Suppressor macrophage (primary cell): Measurements from ENCODE around the gene KDM4D.
"Not testable (repeated sequence)": the region's sequence is repeated elsewhere in the genome, so short reads cannot be mapped to it uniquely, and the experiment has no call there.

Experiments used
- DNase-seq, 4 experiments: peaks; one replicate each; pipeline ENCODE4 v3.0.0-alpha.2; 2020 to 2022
- total RNA-seq, 17 experiments: gene quantifications; one replicate each; lab custom pipeline; 2026; ENCODE audit warnings: mixed read lengths in 6 of 17, inconsistent platforms in 3 of 17; lab: John Stamatoyannopoulos, UW

The KDM4D gene
- total RNA-seq, result 0.22 to 2.3 (median 0.92) reads per million in 17 experiments

DNA sequence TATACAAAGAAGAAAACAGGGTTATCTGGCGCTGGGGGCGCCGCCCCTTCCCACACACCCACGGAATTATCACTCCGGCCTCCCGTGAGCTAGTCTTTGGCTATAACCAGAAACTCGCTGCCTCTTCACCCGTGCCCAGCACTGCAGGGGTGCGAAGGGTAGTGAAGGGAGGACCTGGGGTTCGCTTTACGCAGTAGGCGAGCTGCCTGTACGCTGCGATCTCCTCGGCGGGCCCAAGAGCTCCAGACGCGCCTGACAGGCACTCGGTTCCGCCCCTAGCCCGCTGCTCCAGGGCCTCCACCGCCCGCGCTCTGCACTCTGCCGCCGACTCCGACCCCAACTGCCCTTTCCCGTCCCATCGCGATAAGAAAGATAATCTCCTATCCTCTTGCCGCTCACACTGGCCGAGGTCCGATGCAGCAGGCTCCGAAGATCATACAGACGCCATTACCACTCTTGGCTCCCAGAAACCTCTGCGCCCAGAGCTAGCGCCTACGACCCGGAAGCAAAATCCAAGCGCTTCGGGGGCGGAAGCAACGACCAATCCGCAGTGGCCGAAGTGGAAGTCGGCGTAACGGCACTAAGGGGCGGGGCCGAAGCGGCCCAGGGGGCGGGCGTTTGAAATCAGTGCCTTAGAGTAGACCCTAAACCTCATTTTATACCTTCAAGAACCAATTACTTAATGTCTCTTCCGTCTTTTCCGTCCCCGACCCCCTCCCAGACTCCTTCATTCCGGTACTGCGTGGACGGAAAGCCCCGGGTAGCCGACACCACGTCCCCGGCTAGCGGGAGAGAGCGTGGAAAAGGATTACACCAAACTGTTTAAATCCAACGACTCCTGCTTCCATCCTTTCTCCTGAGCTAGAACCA is at the start of gene KDM4D, which contains the start of gene CWC15:
Gene KDM4D, plus strand, starts transcription at position 611 of the 870 bp plus-strand sequence. CDS start 23,664 bp downstream, outside the sequence.
Gene CWC15, minus strand, starts transcription at position 458 of the 870 bp plus-strand sequence. CDS start 1,371 bp downstream, outside the sequence.
- DNase-seq, result peak; percentile 95 to 97 (median 96)

DNA sequence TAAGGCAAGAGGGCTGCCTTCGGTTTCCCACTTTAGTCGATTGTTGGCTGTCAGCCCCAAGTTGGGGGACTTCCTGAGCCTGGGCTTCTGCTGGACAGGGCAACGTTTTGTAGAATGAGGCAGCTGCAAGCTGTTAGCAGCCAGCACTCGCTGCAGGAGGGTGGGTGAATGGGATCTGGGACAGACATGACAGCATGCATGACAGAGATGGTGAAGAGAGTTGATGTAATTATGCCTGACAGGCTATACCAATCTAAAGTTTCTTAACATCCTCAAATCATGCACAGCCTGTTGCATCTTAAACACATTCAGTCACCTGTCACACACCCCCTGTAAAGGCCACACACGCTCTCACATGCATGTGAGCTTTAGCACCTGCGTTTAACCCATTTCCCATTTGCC is 49.3 kb upstream of the KDM4D start:
- peak in 1 of 4 experiments; percentile 13 for DNase-seq

DNA sequence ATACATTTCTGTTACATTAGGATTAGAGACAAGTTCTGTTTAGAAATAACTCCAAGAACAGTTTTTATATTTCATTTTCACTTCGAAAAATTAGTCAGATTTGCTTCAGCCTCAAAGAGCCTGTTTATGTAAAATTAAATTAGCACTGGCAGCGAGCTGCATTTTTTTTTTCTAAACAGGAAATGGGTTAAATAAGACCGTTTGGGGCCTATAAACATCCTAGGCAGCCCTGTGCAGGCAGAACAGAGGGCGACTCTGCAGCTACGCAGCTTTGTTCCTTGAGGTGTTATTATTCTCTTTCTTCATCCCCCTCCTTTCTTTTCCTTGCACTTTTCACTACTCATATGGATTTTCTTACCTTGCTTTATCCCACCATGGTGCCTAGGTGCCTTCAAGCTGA is 48.9 kb upstream of the KDM4D start:
- no peak for DNase-seq

DNA sequence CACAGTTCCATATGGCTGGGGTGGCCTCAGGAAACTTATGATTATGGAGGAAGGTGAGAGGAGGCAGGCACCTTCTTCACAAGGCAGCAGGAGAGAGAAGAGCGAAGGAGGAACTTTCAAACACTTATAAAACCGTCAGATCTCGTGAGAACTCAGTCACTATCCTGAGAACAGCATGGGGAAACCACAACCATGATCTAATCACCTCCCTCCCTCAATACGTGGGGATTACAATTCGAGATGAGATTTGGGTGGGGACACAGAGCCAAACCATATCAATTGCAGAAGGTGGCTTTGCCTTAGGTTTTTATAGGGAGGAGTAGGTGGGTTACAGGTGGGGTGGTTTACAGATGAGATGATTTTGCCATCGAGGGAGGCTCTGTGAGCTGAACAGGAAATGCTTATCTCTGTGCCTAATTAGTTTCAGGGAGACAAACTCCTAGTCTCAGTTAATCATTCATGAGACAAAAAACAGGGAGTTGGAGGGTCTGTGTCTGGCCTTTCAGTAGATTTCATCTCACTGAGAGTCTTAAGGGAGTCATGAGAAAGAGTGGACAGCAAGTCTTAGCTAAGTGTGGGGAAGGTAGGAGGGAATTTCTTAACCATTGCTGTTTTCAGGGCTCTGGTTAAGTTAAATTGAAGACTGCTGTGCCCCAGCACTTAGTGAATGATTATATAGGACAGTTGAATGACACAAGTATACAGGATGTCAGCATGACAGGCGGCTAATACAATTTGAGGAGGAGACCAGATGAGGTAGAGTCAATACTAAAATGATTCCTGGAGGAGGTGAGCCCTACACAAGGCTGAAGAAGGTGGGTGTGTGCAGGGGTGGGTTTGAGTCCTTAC is 47.9 kb upstream of the KDM4D start:
- peak in 1 of 4 experiments; percentile 21 for DNase-seq

DNA sequence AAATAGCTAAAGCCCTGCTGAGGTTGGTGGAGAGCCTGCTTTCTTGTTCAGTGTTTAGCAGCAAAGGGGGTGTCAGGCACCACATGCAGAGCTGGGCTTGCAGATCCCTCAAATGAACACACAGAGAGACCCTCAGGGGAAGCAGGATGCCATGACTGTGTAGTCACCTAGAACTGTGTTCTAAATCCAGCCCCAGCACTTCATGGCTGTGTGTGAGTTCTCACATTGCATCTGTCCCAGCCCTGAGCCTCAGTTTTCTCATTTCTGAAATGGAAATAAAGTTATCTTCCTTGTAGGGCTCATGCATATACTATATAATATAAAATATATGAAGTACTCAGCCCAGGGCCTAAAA is 47.3 kb upstream of the KDM4D start:
- no peak for DNase-seq

DNA sequence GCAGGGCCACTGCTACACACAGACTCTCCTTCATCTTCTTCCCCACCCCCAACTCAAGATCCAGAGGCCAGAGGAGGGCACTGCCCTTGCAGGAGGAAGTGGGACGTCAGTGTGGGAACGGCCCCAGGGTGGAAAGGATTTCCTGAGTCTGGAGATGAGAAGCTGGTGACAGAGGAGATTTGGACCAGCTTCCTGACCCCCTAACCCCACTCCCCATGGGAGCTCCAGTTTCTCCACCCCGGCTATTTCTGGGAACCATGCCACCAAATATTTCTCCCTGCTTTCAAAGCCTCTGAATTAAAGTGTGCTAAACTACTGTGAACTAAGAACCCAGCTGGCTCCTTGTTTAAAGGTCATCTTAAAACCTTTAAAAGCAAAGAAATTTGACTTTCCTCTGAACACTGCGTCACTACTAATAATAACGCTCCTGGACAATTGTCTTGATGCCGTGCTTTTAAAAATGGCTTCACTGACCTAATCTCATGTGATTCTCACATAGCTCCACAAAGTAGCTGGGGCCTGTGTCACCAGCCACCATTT is 46.7 kb upstream of the KDM4D start:
- peak; percentile 70 to 80 (median 78) for DNase-seq

DNA sequence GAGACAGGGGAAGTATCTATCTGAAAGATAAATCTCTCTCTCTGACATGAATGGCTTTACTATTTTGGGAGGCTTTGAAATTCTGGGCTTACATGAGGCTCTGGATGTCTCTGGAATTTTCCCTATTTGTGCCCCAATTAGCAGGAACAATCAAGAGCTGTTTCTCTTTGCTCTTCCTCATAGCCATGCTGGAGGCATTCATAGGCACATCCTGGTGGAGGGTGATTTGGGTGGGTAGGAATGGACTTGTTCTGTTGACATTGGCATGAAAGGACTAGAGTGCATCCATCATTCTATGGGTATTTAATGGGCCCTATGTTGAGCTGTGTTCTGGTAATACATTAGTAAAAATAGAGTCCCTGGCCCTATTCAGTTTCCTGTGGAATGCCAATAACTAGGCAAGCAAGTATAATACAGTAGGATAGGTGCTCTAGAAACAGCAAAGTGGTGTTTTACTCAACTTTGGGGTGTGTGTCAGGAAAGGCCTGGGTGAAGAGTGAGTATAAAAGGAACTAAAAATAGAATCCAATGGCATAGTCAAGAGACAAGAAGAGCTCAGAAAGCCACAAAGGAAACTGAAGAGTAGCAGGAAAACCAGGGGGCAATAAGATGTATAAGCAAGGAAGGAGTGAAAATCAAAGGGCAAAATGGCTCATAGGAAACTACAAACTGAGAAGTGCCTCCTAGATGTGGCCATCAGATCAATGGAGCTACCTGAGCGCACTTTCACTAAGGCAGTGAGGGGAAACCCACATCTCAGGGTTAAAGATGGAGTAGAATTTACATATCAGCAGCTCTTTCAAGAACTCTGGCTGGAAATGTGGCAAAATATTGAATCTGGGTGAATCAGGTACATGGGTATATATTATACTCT is 45.2 kb upstream of the KDM4D start:
- no peak for DNase-seq

DNA sequence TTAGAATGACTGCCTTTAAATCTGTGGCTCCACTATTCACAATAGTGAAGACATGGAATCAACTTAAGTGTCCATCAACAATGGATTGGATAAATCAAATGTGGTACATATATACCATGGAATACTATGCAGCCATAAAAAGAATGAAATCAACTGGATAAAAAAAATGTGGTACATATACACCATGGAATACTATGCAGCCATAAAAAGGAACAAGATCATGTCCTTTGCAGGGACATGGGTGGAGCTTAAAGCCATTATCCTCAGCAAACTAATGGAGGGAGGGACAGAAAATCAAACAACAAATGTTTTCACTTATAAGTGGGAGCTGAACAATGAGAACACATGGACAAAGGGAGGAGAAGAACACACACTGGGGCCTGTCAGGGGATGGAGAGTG is 41.4 kb upstream of the KDM4D start:
- DNase-seq, result not testable (repeated sequence)

DNA sequence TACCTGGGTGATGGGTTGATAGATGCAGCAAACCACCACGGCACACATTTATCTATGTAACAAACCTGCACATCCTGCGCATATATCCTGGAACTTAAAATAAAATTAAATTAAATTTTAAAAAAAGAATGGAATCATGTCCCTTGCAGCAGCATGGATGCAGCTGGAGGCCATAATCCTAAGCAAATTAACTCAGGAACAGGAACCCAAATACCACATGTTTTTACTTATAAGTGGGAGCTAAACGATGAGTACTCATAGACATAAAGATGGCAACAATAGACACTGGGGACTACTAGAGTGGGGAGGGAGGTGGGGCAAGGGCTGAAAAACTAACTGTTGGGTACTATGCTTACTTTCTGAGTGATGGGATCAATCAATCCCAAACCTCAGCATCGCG is 41.0 kb upstream of the KDM4D start:
- no peak for DNase-seq

DNA sequence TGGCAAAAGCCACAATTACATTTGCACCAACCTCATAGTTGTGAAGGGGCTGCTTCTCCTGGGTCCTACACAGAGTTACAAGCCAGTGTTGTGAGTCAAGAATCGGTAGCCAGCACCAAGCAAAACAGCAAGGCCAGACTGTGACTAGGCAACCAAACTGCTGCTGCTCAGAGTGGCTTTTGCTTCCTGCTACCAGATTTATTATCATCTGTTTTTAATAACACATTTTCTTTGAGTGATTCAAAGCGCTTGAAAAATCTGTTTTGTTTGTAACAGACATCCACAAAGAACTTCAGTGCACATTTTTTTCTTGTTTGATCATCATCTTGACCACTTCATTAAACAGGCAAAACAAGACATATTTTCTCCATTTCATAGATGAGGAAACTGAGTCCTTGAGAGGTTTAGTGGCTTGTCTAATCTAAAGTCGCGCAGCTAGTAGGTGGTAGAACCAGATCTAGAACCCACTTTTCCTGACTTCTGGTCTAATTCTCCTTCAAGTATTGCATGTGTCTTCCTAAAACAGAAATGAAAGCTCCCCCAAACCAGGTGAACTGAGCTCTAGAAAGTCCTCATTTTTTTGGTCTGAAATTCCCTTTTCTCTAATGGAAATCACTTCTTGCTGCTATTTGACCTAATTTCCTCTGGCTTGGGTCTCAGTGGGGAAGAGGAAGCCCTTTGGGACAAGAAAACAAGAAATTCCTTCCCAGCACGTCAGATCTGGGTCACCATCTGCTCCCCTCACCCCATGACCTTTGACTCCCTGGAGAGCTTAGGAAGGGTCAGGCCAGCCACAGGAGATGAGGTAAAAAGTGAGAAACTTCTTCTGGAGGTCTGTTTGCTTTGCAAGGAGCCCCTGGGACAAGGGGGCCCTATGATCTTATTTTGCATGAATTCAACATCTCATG is 40.0 kb upstream of the KDM4D start:
- DNase-seq, result peak in 2 of 4 experiments; percentile 16 to 17

DNA sequence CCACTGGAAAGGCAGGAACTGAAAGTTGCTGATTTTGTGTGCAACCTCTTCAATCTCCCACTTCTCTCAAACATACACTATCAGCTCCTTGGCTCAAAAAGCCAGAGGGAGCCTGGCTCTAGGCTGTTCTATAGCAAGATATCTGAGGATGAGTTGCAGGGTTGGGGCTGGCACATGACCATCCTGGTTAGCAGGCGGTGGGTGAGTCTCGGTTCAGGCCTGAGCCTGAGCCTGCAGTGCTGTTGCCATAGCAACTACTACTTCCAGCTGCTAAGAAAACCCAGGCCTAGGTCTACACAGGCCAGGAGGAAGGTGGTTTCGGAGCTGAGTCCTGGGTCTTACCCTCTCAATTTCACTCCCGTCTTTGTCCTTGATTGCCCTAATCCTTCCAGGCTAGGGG is 39.1 kb upstream of the KDM4D start:
- peak in 2 of 4 experiments; percentile 15 to 37 for DNase-seq

DNA sequence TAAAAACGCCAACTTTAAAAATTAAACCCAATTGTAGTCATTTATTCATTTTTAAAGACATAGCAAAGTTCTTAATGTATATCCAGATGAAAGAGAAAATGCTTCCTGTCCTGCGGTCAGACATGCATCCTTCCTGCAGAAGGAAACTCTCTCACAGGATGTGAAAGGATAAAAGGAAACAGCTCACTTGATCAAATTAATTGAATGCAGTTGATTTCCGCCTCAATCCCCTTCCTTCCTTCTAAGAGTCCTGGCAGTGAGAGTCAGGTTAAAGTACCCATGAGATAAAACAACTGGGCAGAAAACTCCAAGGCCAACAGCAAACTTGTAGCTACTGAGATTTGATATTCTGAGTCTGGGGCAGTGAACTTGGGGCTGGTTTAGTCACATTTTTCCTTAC is 38.7 kb upstream of the KDM4D start:
- DNase-seq, result no peak

DNA sequence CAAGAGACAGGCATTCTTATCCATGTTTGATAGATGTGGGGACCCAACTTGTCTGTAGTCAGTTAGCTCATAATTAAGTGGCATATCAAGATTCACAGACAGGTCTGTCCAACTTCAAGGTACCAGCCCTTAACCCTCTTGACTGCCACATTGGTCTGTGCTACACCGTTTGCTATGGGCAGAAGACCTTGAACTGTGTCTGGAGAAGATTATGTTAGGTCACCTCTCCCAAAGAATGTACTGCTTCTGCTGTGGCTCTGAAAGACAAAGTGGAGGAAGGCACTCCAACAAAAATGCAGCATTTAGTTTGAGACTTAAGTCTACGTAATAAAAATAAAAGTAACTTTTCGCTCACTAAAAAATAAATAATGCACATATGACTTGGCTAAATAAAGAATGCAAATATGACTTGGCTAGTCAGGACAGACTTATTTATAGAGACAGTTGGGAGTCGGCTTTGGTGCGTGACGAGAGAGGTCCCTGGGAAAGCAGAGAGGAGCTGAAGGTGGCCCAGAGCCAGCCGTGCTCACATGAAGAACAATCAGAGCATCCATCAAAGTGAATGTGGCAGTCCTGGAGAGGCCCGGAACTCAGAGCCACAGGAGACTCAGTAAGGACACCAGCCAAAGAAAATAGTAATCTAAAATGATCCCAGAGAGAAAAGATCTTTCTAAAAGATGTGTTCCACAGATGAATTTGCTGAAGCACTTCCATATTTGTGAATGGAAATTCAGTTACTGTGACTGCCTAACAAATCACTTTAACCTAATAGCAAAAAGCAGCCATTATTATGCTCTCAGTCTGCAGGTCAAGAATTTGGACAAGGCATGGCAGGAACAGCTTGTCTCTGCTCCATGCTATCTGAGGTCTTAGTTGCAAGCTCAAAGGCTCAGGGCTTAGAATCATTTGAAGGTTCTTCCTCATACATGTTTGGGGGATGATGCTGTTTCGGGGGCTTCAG is 35.1 kb upstream of the KDM4D start:
- DNase-seq, result no peak

DNA sequence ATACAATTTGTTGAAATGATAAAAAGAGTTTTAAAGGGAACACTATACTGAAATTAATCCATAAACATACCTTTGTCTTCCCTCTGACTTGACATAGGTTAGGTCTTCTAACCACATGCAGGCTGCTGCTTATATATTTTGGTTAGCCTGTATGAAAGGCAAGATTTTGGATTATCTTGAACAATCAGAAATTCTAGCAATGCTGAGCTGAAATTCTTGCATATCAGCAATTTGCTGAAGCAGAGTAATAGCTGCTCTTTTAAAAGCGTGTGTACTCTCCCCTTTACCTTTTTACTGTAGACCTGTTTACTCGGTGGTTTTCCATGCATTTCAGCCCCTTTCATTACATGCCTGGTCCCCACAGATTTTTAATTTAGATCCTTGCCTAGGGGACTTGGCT is 34.2 kb upstream of the KDM4D start:
- DNase-seq, result no peak

DNA sequence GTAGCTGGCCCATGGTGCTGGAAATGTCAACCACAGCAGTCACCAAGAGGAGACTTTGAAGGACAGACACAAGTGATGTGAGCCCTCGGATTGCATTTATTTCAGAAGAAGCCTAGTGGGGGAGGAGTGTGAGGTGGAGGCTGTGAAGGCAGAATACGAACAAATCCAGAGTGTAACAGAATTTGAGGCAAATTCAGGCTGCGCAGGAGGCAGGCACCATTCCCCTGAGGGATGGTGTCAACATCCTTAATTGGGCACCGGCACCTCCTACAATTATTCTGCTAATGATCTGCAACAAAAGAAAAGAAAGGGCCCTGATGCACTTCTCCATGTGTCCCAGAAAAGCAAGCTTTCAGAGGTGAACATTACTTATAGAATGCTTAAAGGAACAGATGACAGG is 32.4 kb upstream of the KDM4D start:
- DNase-seq, result no peak

DNA sequence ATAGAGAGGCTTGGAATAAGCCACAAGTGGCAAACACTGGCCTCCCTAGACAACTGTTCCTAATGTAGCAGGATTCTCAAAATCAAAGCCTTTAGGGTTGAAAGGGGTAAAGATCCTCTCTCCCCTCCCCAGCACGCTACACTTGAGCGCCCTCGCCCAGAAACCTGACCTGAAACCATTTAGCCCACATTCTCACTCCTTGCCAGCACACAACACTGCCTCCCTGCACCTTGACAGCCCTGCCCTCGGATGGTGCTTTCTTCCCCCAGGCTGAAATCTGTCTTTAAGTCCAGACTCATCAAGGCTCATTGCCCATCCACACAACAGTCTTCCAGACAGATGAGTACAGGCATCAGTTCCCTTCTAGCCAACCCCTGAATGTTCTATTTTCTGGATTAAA is 26.7 kb upstream of the KDM4D start:
- DNase-seq, result no peak

DNA sequence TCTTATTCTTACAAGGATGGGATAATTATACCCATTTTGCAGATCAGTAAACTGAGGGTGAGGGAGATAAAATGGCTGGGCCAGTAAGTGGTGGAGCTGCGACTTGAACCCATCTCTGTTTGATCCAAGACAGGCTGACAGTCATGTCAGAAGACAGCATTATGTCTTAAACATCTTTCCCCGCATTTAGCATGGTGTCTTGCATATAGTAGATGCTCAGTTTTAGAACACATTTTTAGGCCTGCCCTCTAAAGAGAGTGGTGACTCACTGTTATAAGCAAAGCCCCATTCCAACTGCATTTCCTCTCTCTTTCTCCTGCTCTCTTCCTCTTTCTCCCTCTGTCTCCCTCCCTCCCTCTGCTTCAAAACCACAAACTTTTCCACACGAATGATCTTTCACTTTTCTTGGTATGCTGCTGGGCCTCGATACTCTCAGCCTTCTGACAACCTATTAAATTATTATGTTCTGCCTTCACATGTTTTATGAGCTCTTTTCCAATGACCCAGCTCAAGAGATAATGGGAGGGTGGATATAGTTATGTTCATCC is 25.4 kb upstream of the KDM4D start:
- peak; percentile 38 to 72 (median 52) for DNase-seq

DNA sequence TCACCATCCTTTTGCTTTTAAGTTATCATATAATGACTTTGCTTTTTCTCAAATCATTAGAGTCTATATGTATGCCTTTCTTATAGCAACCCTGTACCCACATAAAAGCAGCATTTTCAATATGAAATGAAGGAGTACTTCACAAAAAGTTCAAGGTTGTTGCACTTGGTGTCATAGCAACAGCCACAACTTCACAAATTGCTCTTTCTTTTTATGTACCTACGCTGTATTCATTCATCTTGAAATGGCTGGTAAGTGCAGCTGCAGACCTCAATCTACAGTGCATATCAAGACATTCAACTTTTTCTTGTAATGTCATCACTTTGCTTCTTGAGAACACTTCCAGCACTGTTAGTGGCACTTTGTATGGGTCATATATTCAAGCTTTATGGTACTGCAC is 18.8 kb upstream of the KDM4D start:
- no peak for DNase-seq

DNA sequence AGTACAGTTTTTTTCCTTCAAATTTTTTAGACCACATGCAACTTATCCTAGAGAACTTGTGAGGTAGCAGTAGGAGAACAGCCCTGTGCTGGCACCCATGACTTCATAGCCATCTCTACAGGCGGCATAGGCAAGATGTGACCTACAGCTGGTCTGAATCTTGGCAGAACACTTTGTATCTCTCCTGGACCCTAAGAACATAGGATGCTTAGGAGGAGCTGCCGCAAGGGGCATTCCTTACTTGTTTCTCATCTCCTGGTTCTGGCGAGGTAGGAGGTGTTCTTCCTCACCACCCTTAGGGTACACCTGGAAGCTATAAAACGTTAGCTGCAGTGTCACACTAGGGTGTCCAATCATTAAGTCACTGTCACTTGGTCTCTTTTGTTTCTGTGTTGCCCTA is 16.5 kb upstream of the KDM4D start:
- no peak for DNase-seq
